Measurements from ENCODE around the gene SLC17A7. TPM values are rescaled to one million over a fixed set of nuclear protein-coding genes. Genes with fewer than 3 reads are reported as not detected.

SLC17A7 gene
- total and polyA plus RNA-seq, 2 of the 13 experiments (the other 11 are each of a cell fraction or from before 2014, with no cell fraction given), result 0.32 TPM; not detected in 1

DNA sequence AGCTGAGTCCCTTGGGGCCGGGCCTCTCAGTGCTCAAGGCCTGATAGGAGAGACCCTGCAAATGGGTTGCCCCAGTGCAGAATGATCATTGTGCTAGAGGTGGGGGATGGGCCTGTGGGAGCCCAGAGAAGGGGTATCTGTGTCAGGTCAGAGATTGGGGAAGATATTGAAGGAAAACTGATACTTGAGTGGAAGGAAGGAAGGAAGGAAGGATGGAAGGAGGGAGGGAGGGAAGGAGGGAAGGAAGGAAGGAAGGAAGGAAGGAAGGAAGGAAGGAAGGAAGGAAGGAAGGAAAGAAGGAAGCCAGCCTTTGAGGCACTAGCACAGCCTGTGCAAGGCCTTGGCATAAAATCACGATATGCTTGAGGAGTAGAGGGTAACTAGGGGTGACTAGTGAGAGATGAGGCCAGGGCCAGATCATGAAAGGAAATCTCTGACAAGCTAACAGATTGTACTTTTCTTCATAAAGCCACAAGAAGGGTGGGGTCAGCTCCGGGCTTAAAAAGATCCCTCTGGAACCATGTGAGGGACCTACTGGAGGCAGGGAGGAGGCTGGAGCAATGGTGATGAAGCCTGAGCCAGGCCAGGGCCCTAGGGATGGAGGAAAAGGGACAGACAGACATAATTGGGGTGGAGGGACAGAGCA, 29.5 kb downstream of the SLC17A7 start:
- ATAC-seq (no peak), DNase-seq (ENCODE audit: low spot score) (no peak), FAIRE-seq (no peak)
- no peaks in the 10 kb centered on the region for H3K4me1 ChIP-seq (ENCODE audit: insufficient read depth, low read length)
- H2AFZ ChIP-seq (ENCODE audit: low read length), result no peak overlapping the region
- 3% methylated on average over 3 of the region's 3 CpGs for WGBS (ENCODE audit: low lambda C conversion rate)
- no peaks in the 10 kb centered on the region for H3K79me2 ChIP-seq (ENCODE audit: insufficient read depth, low read length)
- peaks cover 11 to 56% of the 10 kb centered on the region in 2 experiments; a peak in 4 of 5 replicates for H3K27me3 ChIP-seq (ENCODE audit: control insufficient read depth in 1 of 2, insufficient read depth in 2 of 2, low read length in 2 of 2)
- BruUV-seq (replicated peaks), result no TSS peak
- intact Hi-C loops (cut with micrococcal nuclease; ENCODE audit: unreplicated experiment) (no loop called here), in situ Hi-C loops (cut with HindIII; ENCODE audit: extremely low pct_ligation_motif_present, low pct_unique_long_range_greater_than_20kb) (no loop called here)
- H3K9ac ChIP-seq (ENCODE audit: insufficient read depth, low read depth, low read length), result no peak overlapping the region
- TF ChIP-seq HNF4G (IDR thresholded peaks at IDR 0.05; ENCODE audit: borderline replicate concordance, low read depth, low read length), result no peak
- TF ChIP-seq HNF4G (CRISPR knock-in tag; IDR thresholded peaks at IDR 0.05; ENCODE audit: borderline replicate concordance, low read depth), result no peak
- TF ChIP-seq ZBTB3 (CRISPR knock-in tag; IDR thresholded peaks at IDR 0.05; ENCODE audit: borderline replicate concordance, low read depth), result no peak
- no peak for TF ChIP-seq ZBTB38 (CRISPR knock-in tag; IDR thresholded peaks at IDR 0.05)
- TF ChIP-seq, protein P1, sequence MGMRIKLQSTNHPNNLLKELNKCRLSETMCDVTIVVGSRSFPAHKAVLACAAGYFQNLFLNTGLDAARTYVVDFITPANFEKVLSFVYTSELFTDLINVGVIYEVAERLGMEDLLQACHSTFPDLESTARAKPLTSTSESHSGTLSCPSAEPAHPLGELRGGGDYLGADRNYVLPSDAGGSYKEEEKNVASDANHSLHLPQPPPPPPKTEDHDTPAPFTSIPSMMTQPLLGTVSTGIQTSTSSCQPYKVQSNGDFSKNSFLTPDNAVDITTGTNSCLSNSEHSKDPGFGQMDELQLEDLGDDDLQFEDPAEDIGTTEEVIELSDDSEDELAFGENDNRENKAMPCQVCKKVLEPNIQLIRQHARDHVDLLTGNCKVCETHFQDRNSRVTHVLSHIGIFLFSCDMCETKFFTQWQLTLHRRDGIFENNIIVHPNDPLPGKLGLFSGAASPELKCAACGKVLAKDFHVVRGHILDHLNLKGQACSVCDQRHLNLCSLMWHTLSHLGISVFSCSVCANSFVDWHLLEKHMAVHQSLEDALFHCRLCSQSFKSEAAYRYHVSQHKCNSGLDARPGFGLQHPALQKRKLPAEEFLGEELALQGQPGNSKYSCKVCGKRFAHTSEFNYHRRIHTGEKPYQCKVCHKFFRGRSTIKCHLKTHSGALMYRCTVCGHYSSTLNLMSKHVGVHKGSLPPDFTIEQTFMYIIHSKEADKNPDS (CRISPR knock-in tag; IDR thresholded peaks at IDR 0.05), result no peak
- TF ChIP-seq, protein P2, sequence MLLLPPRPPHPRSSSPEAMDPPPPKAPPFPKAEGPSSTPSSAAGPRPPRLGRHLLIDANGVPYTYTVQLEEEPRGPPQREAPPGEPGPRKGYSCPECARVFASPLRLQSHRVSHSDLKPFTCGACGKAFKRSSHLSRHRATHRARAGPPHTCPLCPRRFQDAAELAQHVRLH (CRISPR knock-in tag; IDR thresholded peaks at IDR 0.05; ENCODE audit: borderline replicate concordance, low read depth), result no peak
- no peak for TF ChIP-seq ZNF547 (CRISPR knock-in tag; IDR thresholded peaks at IDR 0.05)
- TF ChIP-seq ZNF160 (CRISPR knock-in tag; IDR thresholded peaks at IDR 0.05), result no peak
- no peak for TF ChIP-seq ZKSCAN1 (IDR thresholded peaks at IDR 0.05; ENCODE audit: low read length)
- no peak for TF ChIP-seq ZNF557 (CRISPR knock-in tag; IDR thresholded peaks at IDR 0.05)
- TF ChIP-seq ZFAT (CRISPR knock-in tag; conservative IDR thresholded peaks at IDR 0.05), result no peak
- TF ChIP-seq ZC3H13 (CRISPR knock-in tag; IDR thresholded peaks at IDR 0.05), result no peak
- TF ChIP-seq ONECUT2 (CRISPR knock-in tag; IDR thresholded peaks at IDR 0.05), result no peak
- no peak for TF ChIP-seq RARA (CRISPR knock-in tag; IDR thresholded peaks at IDR 0.05)
- TF ChIP-seq GABPB1 (CRISPR knock-in tag; IDR thresholded peaks at IDR 0.05), result no peak
- TF ChIP-seq, protein P3, sequence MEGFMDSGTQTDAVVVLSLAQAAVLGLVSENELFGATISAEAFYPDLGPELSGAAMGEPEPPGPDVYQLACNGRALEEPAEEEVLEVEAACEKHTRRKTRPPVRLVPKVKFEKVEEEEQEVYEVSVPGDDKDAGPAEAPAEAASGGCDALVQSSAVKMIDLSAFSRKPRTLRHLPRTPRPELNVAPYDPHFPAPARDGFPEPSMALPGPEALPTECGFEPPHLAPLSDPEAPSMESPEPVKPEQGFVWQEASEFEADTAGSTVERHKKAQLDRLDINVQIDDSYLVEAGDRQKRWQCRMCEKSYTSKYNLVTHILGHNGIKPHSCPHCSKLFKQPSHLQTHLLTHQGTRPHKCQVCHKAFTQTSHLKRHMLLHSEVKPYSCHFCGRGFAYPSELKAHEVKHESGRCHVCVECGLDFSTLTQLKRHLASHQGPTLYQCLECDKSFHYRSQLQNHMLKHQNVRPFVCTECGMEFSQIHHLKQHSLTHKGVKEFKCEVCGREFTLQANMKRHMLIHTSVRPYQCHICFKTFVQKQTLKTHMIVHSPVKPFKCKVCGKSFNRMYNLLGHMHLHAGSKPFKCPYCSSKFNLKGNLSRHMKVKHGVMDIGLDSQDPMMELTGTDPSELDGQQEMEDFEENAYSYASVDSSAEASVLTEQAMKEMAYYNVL (CRISPR knock-in tag; IDR thresholded peaks at IDR 0.05; ENCODE audit: borderline replicate concordance), result no peak
- TF ChIP-seq ZNF850 (CRISPR knock-in tag; conservative IDR thresholded peaks at IDR 0.05), result no peak
- TF ChIP-seq, protein P4, sequence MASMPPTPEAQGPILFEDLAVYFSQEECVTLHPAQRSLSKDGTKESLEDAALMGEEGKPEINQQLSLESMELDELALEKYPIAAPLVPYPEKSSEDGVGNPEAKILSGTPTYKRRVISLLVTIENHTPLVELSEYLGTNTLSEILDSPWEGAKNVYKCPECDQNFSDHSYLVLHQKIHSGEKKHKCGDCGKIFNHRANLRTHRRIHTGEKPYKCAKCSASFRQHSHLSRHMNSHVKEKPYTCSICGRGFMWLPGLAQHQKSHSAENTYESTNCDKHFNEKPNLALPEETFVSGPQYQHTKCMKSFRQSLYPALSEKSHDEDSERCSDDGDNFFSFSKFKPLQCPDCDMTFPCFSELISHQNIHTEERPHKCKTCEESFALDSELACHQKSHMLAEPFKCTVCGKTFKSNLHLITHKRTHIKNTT (CRISPR knock-in tag; IDR thresholded peaks at IDR 0.05), result no peak
- no peak for TF ChIP-seq ZNF652 (CRISPR knock-in tag; IDR thresholded peaks at IDR 0.05; ENCODE audit: borderline replicate concordance, low read depth)
- no peak for TF ChIP-seq FIP1L1 (IDR thresholded peaks at IDR 0.05; ENCODE audit: borderline replicate concordance, insufficient read depth, low read depth, low read length)
- no peak overlapping the region for H3K27ac ChIP-seq (ENCODE audit: extremely low read length, insufficient read depth, low read length)
- CTCF ChIA-PET (ENCODE audit: low intra/inter-chr PET ratio, low total read pairs), result no interaction called here
- no peaks in the 10 kb centered on the region for H3K9me3 ChIP-seq (ENCODE audit: low read length)
- no peak overlapping the region for H3K4me3 ChIP-seq (replicated peaks in 1 of 3; ENCODE audit: insufficient read depth in 1 of 3, low read depth in 2 of 3, low read length in 3 of 3)
- H3K36me3 ChIP-seq (replicated peaks in 1 of 2; ENCODE audit: control insufficient read depth in 1 of 2, insufficient read depth in 2 of 2, low read length in 2 of 2), result no peaks in the 10 kb centered on the region
- POLR2A ChIA-PET, result no interaction called here
- H4K20me1 ChIP-seq (ENCODE audit: insufficient read depth, low read length), result no peaks in the 10 kb centered on the region
- no peak overlapping the region for H3K4me2 ChIP-seq (ENCODE audit: low read depth, low read length)
